ENCODE measurements around the gene NPTN.

DNA sequence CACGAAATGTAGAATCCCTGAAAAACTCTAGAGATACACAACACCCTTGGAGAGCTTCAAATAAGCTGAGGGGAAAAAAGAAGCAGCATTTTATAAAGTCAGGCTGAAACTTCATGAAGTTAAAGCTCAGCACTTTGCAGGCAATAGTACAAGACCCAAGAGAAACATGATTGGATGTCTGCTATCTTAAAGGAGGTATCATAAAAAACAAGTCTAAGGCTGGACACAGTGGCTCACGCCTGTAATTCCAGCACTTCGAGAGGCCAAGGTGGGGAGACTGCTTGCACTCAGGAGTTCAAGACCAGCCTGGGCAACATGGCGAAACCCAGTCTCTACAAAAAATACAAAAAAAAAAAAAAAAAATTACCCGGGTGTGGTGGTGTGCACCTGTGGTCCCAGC lies 42.9 kb downstream of the NPTN start:
- TF ChIP-seq, protein P1, sequence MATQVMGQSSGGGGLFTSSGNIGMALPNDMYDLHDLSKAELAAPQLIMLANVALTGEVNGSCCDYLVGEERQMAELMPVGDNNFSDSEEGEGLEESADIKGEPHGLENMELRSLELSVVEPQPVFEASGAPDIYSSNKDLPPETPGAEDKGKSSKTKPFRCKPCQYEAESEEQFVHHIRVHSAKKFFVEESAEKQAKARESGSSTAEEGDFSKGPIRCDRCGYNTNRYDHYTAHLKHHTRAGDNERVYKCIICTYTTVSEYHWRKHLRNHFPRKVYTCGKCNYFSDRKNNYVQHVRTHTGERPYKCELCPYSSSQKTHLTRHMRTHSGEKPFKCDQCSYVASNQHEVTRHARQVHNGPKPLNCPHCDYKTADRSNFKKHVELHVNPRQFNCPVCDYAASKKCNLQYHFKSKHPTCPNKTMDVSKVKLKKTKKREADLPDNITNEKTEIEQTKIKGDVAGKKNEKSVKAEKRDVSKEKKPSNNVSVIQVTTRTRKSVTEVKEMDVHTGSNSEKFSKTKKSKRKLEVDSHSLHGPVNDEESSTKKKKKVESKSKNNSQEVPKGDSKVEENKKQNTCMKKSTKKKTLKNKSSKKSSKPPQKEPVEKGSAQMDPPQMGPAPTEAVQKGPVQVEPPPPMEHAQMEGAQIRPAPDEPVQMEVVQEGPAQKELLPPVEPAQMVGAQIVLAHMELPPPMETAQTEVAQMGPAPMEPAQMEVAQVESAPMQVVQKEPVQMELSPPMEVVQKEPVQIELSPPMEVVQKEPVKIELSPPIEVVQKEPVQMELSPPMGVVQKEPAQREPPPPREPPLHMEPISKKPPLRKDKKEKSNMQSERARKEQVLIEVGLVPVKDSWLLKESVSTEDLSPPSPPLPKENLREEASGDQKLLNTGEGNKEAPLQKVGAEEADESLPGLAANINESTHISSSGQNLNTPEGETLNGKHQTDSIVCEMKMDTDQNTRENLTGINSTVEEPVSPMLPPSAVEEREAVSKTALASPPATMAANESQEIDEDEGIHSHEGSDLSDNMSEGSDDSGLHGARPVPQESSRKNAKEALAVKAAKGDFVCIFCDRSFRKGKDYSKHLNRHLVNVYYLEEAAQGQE (IDR thresholded peaks at IDR 0.05; ENCODE audit: insufficient read depth in 1 of 2, low read depth in 2 of 2, low read length in 2 of 2): no peak
- TF ChIP-seq POLR2AphosphoS5 (IDR thresholded peaks at IDR 0.05; ENCODE audit: low read depth, low read length) (no peak), SIN3A (IDR thresholded peaks at IDR 0.05; ENCODE audit: borderline replicate concordance, insufficient read depth, low read length) (no peak)
